Pancreas (tissue), 10 donors: ENCODE results near the gene SH2D2A. TPM values are rescaled to one million over a fixed set of nuclear protein-coding genes. Genes with fewer than 3 reads are reported as not detected.

Experiments
- ATAC-seq, 4 donors: fragments of 200-7000 bp; cut with Tn5 transposase; one replicate each; pipeline versions ENCODE4 v1.8.0 to v1.9.1; 2020; ENCODE audit warnings: mild to moderate bottlenecking in 4 of 4, moderate library complexity in 4 of 4
- DNase-seq, 6 donors: peaks; one replicate each; pipeline ENCODE4 v3.0.0-alpha.2; 2020
- FAIRE-seq: peaks from 2 replicates; lab custom pipeline; 2012; peaks lifted over from hg19 to GRCh38; lab: Jason Lieb, UNC
- H3K27ac ChIP-seq, 4 donors: fragments of 200-600 bp; sonication (generic); 1 replicate in 3 of 4; 2 replicates in 1 of 4; pipeline versions ENCODE4 v1.5.0 to v1.8.0; 2020
- H3K27me3 ChIP-seq, 4 donors: fragments of 200-600 bp; one replicate each; pipeline ENCODE4 v1.8.0; 2021
- H3K36me3 ChIP-seq, 3 donors: fragments of 200-600 bp; sonication (generic) in 1 of 3; one replicate each; pipeline versions ENCODE4 v1.5.0 to v1.8.0; 2020 to 2021
- H3K4me1 ChIP-seq, 3 donors: fragments of 200-600 bp; one replicate each; pipeline ENCODE4 v1.8.0; 2021
- H3K4me3 ChIP-seq, 4 donors: fragments of 200-600 bp; sonication (generic) in 2 of 4; one replicate each; pipeline versions ENCODE4 v1.5.0 to v1.8.0; 2020 to 2021
- H3K9me3 ChIP-seq, 4 donors: fragments of 200-600 bp; one replicate each; pipeline ENCODE4 v1.8.0; 2021
- CTCF ChIP-seq, 4 donors: fragments of 200-600 bp; sonication (generic) in 3 of 4; IDR thresholded peaks; one replicate each; pipeline versions ENCODE4 v1.5.0 to v1.8.0; 2021; ENCODE audit warnings: antibody characterized with exemption in 4 of 4
- WGBS, 2 donors: extraction: QIAGEN DNeasy Blood & Tissue Kit; methylation state at CpG; one replicate each; pipeline ENCODE4 v1.1.7; 2013; 5-methylcytosine and 5-hydroxymethylcytosine counted together
- intact Hi-C, 3 donors: fragments of 100-400 bp; cut with DNase I; formaldehyde crosslinking; loops; one replicate each; pipeline versions ENCODE4 v1.11.1 to v1.14.2; 2022
- polyA plus RNA-seq, 2 donors: library from polyadenylated mRNA; stranded (reverse); fragments of 200-250 nt; gene quantifications; one replicate each; pipeline ENCODE4 v1.2.3, GENCODE V29; 2013
- total RNA-seq, 6 donors: library from RNA; stranded (reverse); fragmentation: NEBNext Ultra II Directional in 4 of 6; extraction: Animal tissue kit (Norgen Biotek cat#: 25700) in 4 of 6; gene quantifications; one replicate each; pipeline versions ENCODE4 v1.2.1 to v1.2.4, GENCODE V29; 2021 to 2023
- donor health status: healthy with polysubstance abuse.
- donor health status: DM: no; HTN: no; CAD: no; lungs with moderate emphysema.
- donor health status: DM: no; HTN: no; CAD: no.
- donor health status: control.
- donor health status: control.
- donor health status: Bipolar disorder and iron deficiency.
- donor health status: DM: yes; HTN: yes; CAD: no.
- donor health status: DM: no; HTN: no; CAD: no.
- donor health status: DM: no; HTN: no; CAD: no.
- donor health status: DM: yes; HTN: yes; CAD: no.

SH2D2A gene
- total and polyA plus RNA-seq, 8 donors, result 0.16 to 1.5 (median 0.71) TPM

- intact Hi-C loops, result no loop called here
- no peaks in the 10 kb centered on the region for H3K27me3 ChIP-seq
- FAIRE-seq (no peak), ATAC-seq (peak in 3 of 4 donors; percentile 70 to 77 (median 76)), DNase-seq (no peak)
- peaks cover 5 to 81% (median 35%) of the 10 kb centered on the region in 3 donors for H3K36me3 ChIP-seq
- no peaks in the 10 kb centered on the region for H3K9me3 ChIP-seq
- TF ChIP-seq CTCF (IDR thresholded peaks at IDR 0.05), result peak; percentile 22 to 55 (median 45)
- 59 to 66% methylated on average over 4 of the region's 4 CpGs for WGBS, 2 donors
- no peaks in the 10 kb centered on the region for H3K4me1 ChIP-seq
- H3K4me3 ChIP-seq, result no peak overlapping the region
- no peak overlapping the region for H3K27ac ChIP-seq
These were observed 19.3 kb downstream of the SH2D2A start for GRCh38 chr1:156797212-156797871.

DNA sequence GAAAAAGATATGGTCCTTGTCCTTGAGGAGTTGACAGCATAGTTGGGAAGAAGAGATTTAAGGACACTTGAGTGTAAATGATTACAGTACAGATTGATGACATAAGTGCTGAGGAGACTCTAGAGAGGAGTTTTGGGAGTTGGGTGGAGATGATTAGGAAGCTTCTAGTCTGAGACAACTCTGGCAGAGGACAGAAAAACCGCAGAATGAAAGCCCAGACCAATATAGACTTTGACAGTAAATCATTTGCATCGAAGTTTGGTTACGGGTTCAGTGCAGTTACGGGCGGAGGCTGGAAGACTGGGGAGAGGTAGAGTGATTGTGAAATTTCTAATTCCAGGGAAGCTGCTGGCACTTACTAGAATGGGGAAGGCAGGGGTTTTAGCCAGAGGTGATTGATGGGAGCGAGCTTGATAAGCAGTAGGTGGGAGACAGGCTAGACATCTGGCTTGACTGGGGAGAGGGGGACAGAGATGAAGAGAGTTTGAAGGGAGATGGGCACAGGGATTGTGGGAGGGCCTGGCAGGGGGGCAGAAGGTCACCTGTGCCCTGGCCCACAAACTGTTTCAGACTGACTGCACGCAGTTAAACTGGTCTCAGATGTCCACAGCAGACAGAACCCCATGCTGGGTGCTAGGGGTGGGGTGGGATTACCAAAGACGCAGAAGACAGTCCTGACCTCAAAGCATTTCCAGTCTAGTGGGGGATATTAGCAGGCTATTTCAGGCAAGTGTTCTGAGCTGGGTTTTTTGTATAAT, 20.1 kb downstream of the SH2D2A start:
- H3K36me3 ChIP-seq, result peaks cover 5 to 89% (median 35%) of the 10 kb centered on the region in 3 donors
- no peak for DNase-seq
- no peak for FAIRE-seq
- no peaks in the 10 kb centered on the region for H3K9me3 ChIP-seq
- H3K27ac ChIP-seq, result no peak overlapping the region
- no peak overlapping the region for H3K4me3 ChIP-seq
- intact Hi-C loops, result no loop called here
- H3K4me1 ChIP-seq, result no peaks in the 10 kb centered on the region
- ATAC-seq, result peak in 1 of 4 donors; percentile 9
- WGBS, 2 donors, result 88 to 90% methylated on average over 8 of the region's 8 CpGs
- no peaks in the 10 kb centered on the region for H3K27me3 ChIP-seq
- no peak for TF ChIP-seq CTCF (IDR thresholded peaks at IDR 0.05)

DNA sequence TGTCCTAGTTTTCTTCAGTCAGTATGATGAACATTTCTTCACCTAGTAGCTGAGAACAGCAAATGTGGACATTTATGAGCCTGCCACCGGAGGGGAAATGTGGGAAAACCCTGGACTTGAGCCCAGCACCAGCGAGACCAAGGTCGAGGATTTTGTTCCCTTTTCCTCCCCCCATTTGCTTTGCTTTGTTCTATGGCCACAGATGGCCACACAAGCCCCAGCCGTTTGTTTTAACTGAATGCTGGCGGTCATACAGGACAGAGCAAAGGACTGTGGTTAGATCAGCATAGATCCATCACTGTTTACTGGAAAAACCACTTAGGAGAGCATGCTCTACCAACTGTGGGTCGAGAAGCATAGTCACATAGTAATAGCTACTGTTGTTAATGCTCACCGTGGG, 20.9 kb downstream of the SH2D2A start:
- no peak for FAIRE-seq
- no peaks in the 10 kb centered on the region for H3K4me1 ChIP-seq
- TF ChIP-seq CTCF (IDR thresholded peaks at IDR 0.05), result no peak
- ATAC-seq, result peak in 1 of 4 donors; percentile 33
- H3K27me3 ChIP-seq, result no peaks in the 10 kb centered on the region
- 39 to 43% methylated on average over 7 of the region's 7 CpGs for WGBS, 2 donors
- H3K36me3 ChIP-seq, result peaks cover 5 to 91% (median 35%) of the 10 kb centered on the region in 3 donors
- H3K9me3 ChIP-seq, result no peaks in the 10 kb centered on the region
- H3K4me3 ChIP-seq, result no peak overlapping the region
- intact Hi-C loops, result no loop called here
- H3K27ac ChIP-seq, result no peak overlapping the region
- no peak for DNase-seq

DNA sequence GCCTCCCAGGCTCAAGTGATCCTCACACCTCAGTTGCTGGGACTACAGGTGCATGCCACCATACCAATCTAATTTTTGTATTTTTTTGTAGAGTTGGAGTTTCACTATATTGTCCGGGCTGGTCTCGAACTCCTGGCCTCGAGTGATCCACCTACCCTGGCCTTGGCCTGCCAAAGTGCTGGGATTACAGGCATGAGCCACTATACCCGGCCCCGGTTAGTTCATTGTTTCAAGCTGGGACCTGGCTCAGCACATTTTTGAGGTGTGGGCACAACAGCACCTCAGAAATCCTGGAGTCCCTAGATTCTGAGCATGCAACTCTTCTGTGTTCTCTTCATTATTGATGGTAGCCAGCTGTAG, 21.3 kb downstream of the SH2D2A start:
- WGBS, 2 donors, result 87 to 90% methylated on average over 5 of the region's 5 CpGs
- Histone ChIP-seq H3K4me1 (no peaks in the 10 kb centered on the region), H3K9me3 (no peaks in the 10 kb centered on the region), H3K36me3 (peaks cover 5 to 91% (median 35%) of the 10 kb centered on the region in 3 donors), H3K27ac (no peak overlapping the region), H3K4me3 (no peak overlapping the region), H3K27me3 (no peaks in the 10 kb centered on the region)
- intact Hi-C loops, result no loop called here
- DNase-seq, result no peak
- no peak for FAIRE-seq
- no peak for ATAC-seq
- no peak for TF ChIP-seq CTCF (IDR thresholded peaks at IDR 0.05)
